ENCODE data around the gene EPB41L2.

The EPB41L2 gene

DNA sequence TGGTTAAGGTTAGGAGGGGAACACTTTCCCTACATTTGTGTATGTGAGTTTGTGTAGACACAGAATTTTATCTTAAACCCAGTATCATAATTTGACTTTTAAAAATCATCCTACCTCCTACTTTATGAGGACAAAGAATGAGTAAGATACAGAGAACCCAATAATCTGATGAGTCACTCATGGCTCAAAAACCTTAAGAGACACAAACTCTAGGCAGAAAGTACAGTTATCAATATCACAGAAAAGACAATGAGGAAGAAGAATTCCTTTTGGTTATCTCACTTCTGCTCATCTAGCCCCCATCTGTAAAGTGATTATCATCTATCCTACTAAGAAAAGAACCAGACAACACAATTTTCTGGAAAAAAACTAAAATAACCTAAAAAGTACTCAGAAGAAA lies 87.7 kb downstream of the EPB41L2 start:
- peak; percentile 13 for DNase-seq (ENCODE audit: low spot score)

DNA sequence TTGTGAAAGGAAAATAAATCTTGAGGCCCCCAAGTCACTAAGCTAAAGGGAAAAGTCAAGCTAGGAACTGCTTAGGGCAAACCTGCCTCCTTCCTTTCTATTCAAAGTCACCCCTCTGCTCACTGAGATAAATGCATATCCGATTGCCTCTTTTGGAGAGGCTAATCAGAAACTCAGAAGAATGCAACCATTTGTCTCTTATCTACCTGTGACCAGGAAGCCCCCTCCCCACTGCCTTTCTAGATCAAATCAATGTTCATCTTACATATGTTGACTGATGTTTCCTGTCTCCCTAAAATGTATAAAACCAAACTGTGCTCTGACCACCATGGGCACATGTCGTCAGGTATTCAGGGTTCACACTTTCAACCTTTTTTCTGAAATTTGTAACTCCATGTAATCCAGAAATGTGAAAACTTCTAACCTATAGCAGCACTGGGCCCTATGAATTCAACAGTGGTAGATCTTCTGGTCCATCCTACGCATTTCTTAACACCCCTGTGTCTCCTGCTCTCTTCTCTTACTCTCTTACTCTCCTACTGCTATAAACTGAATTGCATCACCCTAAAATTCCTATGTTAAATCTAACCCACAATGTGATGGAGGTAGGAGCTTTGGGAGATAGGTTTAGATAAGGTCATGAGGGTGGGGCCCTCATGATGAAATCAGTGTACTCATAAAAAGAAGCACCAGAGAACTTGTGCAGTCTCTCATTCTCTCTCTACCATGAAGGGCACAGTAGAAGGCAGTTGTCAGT lies 89.3 kb downstream of the EPB41L2 start:
- no peak for DNase-seq (ENCODE audit: low spot score)

DNA sequence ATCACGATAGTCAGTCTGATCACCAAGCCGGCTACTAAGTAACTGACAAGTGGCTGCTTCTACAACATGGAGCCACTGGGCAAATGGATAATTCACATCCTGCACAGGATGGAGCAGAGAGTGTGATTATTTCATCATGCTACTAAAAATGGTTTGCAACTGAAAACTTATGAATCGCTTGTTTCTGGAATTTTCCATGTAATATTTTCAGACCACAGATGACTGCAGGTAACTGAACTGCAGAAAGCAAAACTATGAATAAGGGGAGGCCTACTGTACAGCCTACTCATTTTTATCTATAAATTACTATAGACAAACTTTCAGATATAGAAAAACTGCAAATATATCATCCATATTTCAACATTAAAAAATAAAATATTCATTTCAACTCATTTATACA lies 91.5 kb downstream of the EPB41L2 start:
- DNase-seq (ENCODE audit: low spot score) = no peak

DNA sequence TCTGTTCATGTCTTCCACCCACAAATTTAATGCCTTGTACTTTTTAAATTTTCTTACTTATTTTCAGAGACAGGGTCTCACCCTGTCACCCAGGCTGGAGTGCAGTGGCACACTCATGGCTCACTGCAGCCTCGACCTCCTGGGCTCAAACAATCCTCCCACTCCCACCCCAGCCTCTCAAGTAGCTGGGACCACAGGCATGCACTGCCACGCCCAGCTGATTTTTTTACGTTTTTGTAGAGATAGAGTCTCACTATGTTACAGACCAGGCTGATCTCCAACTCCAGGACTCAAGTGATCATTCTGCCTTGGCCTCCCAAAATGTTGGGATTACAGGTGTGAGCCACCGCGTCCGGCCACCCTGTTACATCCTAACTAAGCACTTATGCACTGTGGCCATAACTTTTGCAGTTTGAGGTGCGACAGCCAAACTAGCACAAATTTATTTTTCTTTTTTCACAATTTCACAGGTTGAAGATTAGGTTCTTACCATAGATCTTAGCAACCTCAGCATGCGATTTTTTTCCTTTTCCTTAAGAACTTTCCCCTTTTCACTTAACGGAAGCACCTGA lies 92.1 kb downstream of the EPB41L2 start:
- DNase-seq (ENCODE audit: low spot score) = no peak

DNA sequence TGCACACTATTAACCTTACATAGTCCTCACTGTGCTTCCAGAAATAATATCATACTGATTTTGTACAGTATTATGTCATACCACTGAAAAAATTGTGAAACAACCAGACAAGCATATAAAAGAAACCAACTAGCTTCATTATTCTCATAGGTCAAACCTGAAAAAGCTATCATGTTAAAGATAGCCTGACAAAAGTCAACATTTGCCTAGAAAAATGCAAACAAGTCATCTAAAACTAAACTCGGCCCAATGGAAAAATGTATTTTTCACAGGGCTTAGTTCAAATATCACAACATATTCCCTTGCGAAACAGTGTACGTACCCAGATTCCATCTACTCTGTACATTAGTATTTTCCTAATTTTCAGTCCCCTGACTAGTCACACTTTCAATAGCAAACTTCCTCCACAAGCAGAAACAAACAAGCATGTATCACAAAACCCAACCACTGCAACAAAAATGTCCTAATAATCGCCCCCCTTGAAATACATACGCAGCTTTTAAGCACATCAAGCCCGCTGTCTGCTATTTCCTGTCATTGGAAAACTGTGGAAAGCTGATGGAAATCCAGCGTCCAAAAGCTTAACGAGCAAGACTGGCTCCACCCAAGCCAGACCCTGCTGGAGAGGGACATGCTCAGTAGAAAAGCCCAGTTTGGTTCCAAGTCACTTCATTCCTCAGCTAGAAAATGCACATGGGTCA lies 93.1 kb downstream of the EPB41L2 start:
- DNase-seq (ENCODE audit: low spot score) = peak; percentile 62

DNA sequence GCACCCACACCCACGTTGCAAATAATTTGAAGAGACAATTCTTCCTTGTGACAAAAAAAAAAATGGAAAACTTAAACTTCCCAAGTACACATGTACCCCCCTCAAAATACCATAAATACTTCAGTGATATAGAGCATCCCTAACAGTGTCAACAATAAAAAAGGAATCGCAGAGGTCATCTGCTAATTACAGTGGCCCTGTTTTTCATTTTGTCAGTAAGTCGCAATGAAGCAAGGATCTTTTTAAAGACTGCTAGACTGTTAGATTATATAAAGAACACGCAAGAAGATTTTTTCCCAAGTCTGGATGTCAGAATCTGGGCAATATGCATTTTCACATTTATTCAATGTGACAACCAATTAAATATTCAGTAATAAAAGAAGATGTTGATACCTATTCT lies 93.9 kb downstream of the EPB41L2 start:
- no peak for DNase-seq (ENCODE audit: low spot score)

DNA sequence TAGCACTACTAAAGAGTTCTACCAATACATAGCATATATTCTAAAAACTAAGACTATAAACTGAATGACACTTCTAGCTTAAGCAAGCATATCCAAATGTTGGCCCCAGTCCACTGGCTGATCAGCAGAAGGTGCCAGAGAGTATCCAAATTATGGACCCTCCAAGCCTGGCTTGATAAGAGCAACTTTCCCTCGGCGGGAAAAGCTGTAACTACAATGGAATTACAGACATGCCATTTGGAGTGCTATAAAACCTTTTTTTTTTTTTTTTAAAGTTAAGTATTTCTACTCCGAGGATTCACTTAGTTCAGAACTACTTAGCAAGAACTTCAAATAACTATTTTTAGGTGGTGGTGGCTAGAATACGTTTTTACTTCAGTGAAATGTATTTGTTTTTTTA lies 94.6 kb downstream of the EPB41L2 start:
- DNase-seq (ENCODE audit: low spot score) = peak; percentile 9

DNA sequence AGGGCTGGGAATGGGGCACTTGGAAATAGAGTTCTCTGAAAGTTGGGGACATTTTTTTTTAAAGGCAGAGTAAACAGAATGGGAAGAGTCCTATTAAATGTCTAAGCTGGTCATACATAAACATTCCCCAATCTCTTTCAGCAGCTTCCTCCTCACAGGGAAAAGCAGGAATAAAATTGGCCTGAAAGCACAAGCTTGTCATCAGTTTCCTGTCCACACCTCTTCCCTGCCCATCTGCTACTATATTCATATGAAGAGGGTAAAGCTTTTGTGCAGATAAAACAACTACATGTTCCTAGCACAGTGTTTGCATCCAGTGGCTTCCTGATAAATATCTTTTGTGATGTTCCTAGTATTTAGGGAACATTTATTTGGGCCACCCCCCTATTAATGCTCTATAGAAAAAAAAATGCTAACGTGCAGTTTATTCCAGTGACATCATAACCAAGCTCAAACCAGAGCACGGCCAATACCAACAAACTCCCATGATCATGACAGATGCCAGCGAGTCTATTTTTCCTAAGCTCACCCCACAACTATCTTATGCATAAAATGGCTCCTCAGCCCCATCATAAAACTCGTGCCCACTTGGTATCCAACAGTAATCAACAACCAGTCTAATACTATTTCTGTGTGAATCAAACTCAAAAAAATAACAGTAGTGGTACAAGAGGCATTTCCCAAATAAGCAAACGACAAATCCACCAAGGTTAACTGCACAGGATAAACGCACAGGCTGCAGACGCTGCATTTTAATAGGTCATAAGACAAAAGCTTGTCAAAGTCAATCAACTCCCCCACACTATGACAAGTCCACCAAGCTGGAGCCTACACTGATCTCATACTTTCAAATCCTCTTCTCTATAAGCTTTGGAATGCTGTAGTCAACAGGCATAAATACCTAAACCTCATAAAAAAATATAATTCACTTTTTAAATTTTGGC lies 95.3 kb downstream of the EPB41L2 start:
- DNase-seq (ENCODE audit: low spot score) = no peak

DNA sequence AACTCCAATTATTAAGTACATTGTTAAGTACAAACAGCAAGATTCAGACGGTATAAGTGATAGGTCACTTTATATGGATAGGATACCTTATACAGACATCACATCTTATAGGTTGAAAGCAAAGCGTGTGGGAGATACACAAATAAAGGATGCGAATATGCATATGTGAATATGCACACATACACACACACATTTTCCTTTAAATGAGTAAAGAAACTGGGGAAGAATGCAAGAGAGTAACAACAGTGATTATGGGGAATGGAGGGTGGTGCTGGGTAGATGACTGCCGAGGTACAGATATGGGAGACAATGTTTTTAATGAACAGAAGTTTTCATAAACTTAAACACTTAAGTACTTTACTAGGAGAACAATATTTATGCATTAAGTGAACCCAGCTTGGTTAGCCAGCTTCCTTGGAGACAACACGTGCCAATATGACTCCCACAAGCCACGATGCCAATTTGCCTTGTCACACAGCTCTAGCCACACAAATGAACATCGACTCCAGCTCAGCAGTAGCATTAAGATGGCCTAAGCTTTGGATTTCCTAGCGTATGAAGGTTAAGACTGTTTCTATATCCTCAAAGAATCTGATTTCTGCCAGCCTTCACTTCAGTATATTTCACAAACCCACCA lies 96.6 kb downstream of the EPB41L2 start:
- no peak for DNase-seq (ENCODE audit: low spot score)

DNA sequence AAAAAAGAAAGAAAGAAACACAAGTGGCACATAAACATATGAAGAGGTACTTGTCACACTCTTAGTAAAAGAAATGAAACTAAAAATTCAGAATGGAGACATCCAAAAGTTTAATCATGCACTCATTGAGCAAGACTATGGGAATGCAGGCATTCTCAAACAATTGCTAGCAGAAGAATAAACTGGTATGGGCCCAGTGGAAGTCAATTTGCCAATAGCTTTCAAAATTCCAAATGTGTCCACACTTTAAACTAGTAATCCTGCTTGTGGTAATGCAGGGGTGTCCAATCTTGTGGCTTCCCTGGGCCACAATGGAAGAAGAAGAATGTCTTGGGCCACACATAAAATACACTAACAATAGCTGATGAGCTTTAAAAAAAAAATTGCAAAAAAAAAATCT lies 97.4 kb downstream of the EPB41L2 start:
- peak; percentile 81 for DNase-seq (ENCODE audit: low spot score)

DNA sequence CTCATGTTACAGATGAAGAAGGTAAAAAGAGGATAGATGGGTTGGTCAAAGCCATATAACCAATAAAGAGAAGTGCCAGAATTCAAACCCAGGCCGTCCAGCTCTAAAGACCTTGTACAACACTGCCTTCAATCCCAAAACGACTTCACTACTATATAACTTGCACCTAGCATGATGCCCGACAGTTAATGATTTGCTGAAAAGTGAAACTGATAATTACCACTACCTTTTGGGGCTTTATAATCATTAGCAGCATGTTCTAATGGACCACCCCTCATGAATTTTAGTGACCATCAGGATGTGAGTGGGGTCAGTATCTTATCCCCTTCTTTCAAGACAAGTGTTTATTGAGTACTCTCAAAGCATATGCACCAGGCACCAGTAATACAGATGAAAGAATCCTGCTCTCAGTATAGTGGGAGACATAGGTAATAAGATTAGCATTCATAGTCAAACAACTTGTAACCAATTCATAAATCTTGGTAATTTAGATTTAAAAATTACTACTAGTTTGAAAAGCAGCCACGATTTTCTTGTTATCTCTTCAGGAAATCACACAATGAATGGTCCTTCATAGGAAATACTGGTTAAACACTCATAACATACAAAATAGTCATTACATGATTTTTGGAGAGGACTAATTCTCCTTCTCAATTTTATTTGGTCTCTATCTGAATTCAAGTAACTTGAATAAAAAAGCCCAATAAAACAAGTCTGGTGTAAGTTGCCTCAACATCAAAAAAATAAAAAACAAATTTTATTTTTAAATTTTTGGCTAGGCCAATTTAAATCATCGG lies 98.0 kb downstream of the EPB41L2 start:
- DNase-seq (ENCODE audit: low spot score) = no peak

DNA sequence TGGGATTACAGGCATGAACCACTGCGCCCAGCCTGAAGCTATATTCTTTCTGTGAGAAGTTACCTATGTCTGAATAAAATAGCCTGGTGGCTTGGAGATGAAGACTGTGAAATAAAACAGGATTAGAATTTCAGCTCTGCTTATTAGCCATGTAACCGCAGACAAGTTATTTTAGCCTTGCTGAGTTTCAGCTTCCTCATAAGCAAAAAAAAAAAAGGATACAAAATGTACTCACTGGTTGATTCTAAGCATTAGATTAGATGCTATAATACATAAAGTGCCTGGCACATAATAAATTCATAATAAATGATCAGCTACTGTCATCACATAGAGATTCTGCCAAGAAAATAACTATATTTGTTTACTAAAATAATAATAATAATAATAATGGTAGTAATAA lies 98.8 kb downstream of the EPB41L2 start:
- no peak for DNase-seq (ENCODE audit: low spot score)

DNA sequence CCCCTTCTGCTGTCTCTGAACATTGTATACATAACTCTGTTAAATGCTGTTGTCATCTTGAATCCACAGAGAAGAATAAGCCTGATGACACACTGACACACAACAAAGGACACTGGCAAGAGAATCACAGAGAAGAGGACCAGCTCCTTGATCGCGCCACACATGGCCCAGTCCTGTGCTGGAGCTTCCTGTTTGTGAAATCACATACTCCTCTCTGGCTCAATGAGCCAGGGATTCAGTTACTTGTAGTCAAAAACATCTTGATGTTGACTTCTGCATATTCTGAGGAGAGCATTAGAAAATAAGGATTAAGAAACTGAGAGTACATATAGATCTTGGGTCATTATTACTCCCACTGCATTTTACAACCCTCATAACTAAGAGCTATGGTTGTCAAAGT lies 100.1 kb downstream of the EPB41L2 start:
- DNase-seq (ENCODE audit: low spot score) = no peak

DNA sequence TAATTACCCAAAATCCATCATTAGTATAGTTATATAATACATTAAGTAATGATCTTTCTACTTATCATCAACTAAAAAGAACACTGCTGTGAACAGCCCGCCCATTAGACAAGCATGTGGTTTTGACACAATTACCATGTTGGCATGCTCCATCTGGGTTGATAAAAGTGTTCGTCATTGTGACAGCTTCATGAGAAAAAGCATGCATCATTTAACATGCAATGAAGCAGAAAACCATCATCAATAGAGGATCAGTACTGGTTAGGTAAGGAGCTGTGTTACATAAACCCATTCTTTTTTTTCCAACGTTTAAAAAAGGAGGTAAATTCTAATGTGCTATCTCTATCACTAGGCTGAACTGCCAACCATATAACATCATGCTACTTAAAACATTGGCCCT lies 101.9 kb downstream of the EPB41L2 start:
- DNase-seq (ENCODE audit: low spot score) = no peak

DNA sequence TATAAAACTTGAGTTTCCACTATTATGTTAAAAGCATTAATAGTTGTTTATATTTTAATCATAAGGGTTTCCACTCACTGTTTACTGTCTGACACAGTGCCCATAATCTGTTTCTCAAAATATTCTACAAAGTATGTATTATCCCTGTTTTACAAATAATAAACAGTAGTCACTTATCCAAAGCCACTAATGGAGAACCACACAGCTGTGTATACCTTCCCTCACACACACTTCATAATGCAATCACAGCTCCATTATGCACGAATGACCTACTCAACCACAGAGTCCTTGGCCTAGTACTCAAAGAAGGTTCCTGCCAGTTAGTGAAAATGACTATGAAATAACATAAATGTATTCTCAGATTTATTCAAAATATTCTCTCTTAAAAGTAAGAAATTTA lies 103.1 kb downstream of the EPB41L2 start:
- DNase-seq (ENCODE audit: low spot score) = no peak

DNA sequence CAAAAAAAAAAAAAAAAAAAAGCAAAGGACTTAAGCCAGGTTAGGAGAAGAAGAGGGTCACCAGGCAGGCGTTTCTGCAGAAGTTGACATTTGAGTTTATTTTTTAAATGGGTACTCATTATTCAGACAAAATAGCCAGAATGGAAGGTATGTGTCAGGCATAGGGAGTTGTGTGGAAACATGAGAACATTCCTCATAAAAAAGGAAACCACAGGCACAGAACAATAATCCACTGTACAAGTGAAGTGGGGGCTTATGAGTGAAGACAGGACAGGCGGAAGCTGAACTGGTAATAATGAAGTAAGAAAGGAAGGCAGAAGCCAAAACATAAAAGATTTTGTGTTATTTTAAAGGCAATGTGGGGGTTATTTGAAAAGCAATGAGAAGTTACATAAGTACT lies 104.6 kb downstream of the EPB41L2 start:
- DNase-seq (ENCODE audit: low spot score) = no peak

DNA sequence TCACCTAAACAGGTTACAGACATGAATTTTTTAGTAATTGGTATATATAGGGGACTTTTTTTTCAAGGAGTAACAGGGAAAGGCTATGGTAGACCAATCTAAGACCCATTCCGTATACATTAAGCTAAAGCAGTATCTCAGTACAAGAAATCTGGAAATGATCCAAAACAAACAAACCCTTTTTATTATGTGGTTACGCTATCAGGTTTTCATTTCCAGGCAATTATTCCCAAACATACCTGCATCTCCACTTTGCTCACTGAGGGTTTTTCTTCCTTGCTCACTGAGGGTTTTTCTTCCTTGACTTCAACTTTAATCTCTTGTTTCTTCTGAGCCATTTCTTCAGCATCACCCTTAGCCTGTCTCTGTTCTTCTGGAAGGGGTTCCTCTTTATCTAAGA lies 107.3 kb downstream of the EPB41L2 start:
- no peak for DNase-seq (ENCODE audit: low spot score)

DNA sequence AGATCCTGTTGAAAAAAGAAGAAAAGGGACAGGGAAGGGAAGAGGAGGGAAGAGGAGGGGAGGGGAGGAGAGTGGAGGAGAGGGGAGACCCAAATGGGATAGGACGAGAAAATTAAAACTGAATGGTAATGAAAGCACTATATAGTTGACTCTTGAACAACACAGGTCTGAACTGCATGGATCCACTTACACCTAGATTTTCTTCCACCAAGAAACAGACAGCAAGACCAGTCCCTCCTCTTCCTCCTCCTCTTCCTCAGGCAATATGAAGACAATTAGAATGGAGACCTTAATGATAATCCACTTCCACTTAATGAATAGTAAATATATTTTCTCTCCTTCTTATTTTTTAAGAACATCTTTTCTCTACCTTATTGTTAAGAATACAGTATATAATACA lies 113.5 kb downstream of the EPB41L2 start:
- no peak for DNase-seq (ENCODE audit: low spot score)

DNA sequence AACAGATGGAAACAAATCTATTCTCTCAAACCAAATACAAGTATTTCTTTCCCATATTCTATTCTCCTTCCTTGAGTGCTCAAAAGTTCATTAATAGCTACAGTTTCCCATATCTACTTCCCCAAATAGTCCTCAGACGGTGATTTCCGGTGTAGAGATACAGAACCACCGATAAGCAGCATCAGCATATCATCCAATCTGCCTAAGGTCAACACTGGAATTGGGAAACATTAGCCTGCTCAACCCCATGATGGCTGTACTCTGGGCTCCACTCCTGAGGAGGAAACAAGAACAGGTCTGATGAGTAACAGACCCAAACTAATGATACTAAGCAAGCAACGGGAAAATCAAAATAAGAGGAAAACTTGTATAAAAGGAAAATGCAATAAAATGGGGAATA lies 115.6 kb downstream of the EPB41L2 start:
- DNase-seq (ENCODE audit: low spot score) = no peak

DNA sequence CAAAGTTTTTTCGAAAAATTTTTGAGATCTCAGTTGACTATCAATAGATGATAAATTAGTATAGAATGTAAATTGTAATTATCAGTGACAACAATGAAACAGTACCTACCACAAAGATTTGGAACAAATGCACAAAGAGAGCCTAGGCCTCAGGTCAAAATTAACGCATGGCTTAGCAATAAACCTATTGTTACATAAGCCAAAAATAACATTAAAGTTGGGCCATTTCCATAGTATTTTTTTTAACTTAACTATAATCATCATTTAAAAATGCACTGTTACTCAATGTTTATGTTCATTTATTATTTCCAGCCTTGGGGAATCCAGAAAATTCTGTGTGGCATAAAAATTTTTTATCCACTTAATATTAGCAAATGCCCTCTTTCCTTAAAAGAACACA lies 117.0 kb downstream of the EPB41L2 start:
- DNase-seq (ENCODE audit: low spot score) = no peak

DNA sequence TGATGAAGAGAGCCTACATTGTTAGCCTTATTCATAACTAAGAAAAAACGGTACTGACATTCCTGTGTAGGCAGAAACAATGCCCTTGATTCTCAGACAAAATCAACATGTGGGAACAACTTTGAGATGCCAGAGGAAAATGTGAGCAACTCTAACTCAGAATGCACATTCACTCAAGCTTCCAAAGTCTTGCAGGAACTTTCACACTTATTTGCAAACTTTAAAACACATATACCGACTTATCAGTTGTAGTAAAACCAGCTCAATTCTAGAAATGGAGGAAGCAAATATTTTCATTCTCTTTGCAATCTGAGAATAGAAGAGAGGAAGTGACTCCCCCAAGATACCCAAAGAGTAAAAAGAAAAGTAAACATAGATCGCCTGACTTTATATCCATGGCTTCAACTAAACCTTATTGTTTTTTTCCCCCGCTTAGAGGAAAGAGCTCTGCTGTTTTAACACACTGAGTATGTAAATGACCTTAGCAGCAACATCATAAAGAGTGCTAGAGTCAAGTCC lies 117.6 kb downstream of the EPB41L2 start:
- no peak for DNase-seq (ENCODE audit: low spot score)
